Stimulated activated CD8-positive, alpha-beta memory T cell treated with anti-CD3 and anti-CD28 coated beads, Interleukin-2, amount 100 ng/mL, for 48 hours (primary cell): ENCODE measurements around the gene IFT81.

Experiments
- DNase-seq, 2 donors: peaks; one replicate each; pipeline ENCODE4 v3.0.0-alpha.2; 2020; ENCODE audit warnings: low read depth in 2 of 2

IFT81 gene

GRCh38 chr12:110159671-110160245, 35.6 kb downstream of the IFT81 start:
- DNase-seq = no peak

DNA sequence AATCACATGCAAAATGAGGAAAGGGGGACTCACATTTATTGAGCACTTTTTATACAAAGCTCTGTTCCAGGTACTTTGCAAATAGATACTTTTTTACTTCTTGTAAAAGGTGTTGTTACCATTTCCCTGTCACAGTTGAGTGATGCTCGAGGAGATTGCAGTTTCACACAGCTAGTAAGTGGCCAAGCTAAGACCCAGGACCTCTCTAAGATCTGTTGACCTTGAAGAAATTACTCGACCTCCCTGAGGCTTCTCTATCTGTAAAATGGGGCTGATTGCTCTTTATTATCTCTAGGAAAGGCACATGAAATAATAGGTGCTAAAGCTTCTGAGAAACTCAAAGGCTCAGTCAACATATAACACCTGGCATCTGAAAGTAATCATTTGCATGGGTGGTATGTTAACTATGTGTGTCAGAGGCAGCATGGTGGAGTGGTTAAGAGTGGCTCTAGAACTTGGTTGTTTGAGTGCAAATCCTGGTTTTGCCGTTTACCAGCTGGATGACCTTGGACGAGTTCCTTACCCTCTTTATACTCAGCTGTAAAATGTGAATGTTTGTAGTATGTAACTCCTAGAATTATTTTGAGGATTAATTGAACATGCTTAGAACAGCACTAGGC, 41.5 kb downstream of the IFT81 start:
- DNase-seq = no peak

GRCh38 chr12:110168732-110169455, 44.7 kb downstream of the IFT81 start:
- DNase-seq = no peak

- DNase-seq = no peak
These were observed 46.5 kb downstream of the IFT81 start for GRCh38 chr12:110170535-110171185.

DNA sequence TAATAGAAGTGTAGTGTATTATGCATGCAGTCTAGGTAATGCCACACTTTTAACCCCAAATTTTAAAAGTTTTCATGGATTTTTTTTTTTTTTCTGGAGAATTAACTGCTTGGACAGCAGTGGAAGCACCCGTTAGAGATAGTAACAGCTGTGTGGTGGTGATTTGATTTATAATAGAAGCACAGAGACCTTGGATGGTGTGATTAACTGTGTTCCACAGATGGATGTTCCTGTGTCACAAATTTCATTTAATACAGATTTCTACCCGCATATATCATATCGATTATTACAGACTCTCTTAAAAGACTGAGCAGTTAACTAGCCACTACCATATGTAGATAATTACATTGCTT, 47.0 kb downstream of the IFT81 start:
- no peak for DNase-seq

DNA sequence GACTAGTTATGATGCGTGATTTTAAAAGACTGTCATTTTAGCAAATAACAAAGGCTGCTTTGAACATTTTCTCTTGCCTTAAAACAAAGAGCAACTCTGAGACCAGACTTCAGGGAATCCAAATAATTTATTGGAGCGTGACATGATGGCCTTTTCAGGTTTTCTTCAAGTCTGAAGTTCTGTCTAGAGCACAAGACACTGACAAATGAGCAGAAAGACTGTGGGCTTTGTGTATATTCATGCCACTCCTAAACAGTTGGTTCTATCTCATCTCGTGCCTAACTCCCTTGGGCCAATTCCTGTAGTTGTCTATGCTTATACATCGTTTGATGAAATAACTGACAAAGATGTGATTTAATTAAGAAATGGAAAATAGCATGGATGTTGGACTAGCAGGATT, 47.5 kb downstream of the IFT81 start:
- no peak for DNase-seq

DNA sequence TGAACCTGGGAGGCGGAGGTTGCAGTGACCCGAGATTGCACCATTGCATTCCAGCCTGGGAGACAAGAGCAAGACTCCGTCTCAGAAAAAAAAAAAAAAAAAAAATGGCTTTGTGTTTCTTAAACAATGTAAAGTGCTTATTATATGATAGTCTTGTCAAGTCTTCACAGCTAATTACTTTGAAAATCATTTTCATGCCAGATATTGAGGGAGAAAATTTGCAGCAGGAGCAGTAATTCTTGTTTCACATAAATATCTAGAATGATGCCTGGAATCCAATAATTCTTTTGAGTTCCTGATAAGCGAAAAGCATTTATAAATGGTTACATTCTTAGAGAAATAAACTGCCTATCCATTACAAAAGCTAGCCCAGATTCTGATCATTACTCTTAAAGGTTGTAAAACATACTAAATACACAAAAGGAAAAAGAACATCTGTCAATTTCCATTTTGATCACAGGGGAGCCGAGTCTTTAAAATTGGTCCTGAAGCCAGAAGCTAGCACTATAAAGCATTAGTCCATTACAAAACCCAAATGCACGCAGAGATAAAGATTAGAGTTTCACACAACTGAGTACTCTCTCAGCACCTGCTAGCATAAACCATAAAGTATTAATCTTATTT, 50.3 kb downstream of the IFT81 start:
- no peak for DNase-seq

- DNase-seq = no peak
These were observed 51.0 kb downstream of the IFT81 start for GRCh38 chr12:110175201-110175600.

DNA sequence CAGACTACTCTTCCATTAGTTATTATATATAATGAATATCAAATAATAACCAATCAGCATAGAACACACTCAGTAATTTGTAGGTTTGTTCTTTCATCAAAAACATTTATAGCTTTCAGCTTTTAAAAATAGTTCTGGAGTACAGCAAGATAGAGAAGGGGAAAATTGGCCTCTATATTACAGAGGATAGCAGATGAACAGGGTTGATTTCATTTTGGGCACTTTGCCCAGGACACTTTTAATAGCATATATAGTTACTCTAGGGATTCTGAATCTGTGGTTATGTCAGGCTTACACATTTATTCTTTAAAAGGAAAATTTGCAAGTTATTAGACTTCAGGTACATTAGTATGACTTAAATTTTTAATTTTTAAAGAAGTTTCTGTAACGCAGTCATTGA, 52.6 kb downstream of the IFT81 start:
- no peak for DNase-seq

GRCh38 chr12:110179291-110179690, 55.1 kb downstream of the IFT81 start:
- DNase-seq = no peak

DNA sequence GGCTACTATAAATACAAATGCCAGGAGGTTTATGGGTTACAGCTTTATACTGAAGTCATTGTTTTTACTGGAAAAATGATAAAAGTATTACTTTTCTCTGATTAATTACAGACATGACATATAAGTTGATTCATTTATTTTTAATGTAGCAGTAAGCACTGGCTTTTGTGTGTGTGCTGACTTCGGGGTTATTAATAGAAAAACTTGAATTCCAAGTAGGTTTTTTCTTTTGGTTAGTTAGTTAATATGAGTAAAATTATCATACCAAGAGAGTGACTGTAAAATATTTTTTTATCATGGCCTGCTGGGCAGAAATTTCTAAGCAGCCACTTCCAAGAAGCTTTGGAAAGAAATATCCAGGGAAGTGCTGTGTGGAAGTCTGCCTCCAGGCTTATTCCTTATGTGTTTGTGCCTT, 56.4 kb downstream of the IFT81 start:
- no peak for DNase-seq

DNA sequence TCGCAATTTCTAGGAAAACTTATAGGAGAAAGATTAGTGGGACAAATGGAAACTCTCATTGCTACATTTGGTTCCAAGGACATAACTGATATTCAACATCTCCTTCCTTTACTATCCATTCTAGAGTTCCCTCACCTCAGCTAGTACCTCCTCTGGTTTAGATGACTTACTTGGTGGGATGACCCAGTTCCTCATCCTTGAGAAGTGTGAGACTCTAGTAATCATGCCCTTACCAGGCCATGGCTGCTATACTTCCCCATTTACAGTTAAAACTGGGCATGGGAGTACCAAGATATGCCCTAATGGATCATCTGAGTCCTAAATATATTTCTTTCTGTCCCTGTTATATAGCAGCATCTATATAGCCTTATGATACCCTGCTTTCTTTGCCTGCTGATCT, 58.1 kb downstream of the IFT81 start:
- DNase-seq = no peak

GRCh38 chr12:110183386-110183785, 59.2 kb downstream of the IFT81 start:
- no peak for DNase-seq

DNA sequence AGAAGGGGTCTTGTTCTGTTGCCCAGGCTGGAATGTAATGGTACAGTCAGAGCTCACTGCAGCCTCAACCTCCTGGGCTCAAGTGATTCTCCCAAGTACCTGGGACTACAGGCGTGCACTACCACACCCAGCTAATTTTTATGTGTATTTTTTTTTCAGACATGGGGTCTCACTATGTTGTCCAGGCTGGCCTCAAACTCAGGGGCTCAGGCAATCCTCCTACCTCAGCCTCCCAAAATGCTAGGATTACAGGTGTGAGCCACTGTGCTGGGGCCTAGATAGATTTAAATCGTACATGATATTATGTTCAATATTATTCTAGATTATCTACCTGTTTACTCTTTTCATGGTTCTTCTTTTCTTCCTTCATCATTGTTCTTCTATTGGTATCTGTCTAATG, 61.5 kb downstream of the IFT81 start:
- DNase-seq = no peak

GRCh38 chr12:110186059-110186458, 61.9 kb downstream of the IFT81 start:
- no peak for DNase-seq

DNA sequence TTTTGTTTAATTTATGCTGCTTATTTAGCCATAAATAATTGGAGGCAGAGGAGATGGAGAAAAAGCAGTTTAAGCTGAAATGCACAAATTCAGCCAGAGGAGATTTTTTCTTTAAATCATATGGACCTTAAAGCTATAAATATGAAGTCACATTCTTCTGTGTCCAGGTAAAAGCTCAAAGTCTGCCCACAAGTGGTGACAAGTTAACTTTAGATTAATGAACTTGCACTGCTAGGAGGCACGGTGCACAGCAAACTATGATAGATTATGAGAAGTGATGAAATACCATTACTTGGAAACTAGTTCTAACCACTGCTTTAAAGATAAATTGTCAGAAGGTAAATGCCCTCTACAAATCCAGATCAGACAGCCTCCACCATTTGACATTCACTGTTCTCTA, 69.0 kb downstream of the IFT81 start:
- no peak for DNase-seq

DNA sequence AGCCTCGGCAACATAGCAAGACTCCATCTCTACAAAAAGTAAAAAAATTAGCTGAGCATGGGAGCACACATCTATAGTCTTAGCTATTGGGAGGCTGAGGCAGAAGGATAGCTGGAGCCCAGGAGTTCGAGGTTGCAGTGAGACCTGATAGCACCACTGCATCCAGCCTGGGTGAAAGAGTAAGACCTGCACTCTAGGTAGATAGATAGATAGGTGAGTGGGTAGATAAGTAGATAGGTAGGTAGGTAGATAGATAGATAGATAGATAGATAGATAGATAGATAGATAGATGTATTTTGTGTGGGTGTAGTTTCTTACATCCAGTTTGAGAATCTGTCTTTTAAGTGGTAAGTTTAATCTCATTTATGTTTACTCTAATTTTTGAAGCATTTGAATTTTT, 72.8 kb downstream of the IFT81 start:
- no peak for DNase-seq

DNA sequence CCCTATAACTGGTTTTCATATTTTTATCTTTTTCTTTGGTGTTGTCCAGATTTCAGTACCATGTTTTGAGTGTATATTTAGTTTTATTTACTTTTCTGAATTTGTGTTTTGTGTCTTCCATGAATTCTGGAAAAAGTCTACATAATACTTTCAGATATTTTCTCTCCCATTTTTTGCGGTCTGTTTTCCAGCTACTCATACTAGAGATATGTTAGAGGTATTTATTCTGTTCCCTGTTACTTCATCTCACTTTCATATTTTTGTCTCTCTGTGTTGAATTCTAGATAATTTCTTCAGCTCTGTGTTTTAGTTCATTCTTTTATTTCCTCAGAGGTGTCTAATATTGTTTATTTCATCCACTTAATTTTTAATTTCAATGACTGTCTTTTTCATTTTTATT, 74.2 kb downstream of the IFT81 start:
- DNase-seq = no peak

DNA sequence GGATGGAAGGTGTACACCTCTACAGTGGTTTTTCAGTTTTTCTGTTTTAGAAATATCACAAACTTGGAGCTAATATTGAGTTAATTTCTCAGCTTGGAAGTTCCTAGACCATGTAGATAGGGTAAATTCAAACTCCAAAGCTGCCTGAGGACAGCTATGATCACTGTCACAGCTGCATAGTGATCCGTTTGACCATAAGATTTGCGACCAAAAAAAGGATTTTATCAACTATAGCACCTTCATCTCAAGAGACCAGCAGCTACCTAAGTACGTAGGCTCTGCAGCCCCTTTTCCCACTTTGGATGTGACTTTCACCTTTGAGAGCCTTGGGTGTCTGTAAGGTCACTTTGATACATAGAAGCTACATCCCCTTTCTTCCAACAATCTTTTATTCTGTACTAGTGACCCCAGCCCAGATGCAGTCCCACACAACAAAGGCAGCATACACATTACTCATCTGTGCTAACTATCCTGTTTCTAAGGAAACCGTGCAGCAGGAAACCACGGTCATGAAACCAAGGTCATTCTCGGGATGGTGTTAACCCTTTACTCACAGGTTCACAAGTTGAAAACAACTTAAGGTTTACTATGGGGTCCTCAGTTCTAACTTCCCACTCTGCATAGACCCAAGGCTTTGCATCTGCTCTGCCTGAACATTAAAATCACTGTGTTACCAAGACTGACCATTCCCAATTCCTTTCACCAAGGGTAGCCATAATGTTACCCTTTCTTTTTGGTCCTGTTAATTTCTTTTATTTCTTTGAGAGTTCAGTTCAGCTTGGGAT, 75.4 kb downstream of the IFT81 start:
- DNase-seq = no peak

DNA sequence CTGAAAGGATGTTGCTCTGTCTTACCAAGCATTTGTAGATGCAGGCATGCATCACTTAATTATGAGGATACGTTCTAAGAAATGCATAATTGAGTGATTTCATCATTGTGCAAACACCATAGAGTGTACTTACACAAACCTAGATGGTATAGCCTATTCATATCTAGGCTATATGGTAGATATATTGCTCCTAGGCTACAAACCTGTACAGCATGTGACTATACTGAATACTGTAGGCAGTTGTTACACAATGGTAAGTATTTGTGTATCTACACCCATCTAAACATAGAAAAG, 75.9 kb downstream of the IFT81 start:
- no peak for DNase-seq

DNA sequence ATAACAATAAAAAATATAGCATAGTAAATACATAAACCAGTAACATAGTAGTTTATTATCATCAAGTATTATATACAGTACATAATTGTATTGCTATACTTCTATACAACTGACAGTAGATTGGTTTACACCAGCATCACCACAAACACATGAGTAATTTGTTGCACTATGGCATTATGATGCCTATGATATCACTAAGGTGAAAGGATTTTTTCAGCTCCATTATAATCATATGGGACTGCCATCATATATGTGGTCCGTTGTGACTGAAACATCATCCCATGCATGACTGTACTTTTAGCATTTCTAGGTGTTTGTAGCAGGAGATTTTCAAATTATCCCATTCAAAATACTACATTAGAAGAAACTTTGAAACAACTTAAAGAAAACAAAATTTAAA, 77.8 kb downstream of the IFT81 start:
- no peak for DNase-seq

GRCh38 chr12:110203546-110203945, 79.4 kb downstream of the IFT81 start:
- no peak for DNase-seq
